Liver (tissue), 9 donors: ENCODE data around the gene DCBLD2. TPM values are rescaled to one million over a fixed set of nuclear protein-coding genes. Genes with fewer than 3 reads are reported as not detected.

Source experiments
- DNase-seq: peaks from one replicate; pipeline ENCODE4 v3.0.0-alpha.2; 2017; ENCODE audit warnings: low spot score
- H3K27ac ChIP-seq, 2 donors: one replicate each; pipeline ENCODE4 v1.7.0; 2013; ENCODE audit warnings: inconsistent platforms in 2 of 2, low read length in 2 of 2, control low read depth in 1 of 2, low read depth in 1 of 2, mild to moderate bottlenecking in 1 of 2
- H3K27me3 ChIP-seq, 4 donors: one replicate each; pipeline versions ENCODE4 v1.6.1 to v1.7.0; 2013; ENCODE audit warnings: low read length in 3 of 4, inconsistent platforms in 1 of 4, mild to moderate bottlenecking in 1 of 4, moderate library complexity in 1 of 4; ENCODE audit not compliant: control insufficient read depth in 4 of 4, insufficient read depth in 4 of 4
- H3K36me3 ChIP-seq, 4 donors: one replicate each; pipeline versions ENCODE4 v1.6.1 to v1.7.0; 2013; ENCODE audit warnings: low read length in 3 of 4, mild to moderate bottlenecking in 3 of 4, low read depth in 1 of 4, moderate library complexity in 1 of 4; ENCODE audit not compliant: control insufficient read depth in 4 of 4, insufficient read depth in 3 of 4
- H3K4me1 ChIP-seq, 4 donors: one replicate each; pipeline versions ENCODE4 v1.6.1 to v1.7.0; 2013; ENCODE audit warnings: low read length in 3 of 4, mild to moderate bottlenecking in 3 of 4, moderate library complexity in 1 of 4; ENCODE audit not compliant: control insufficient read depth in 4 of 4, insufficient read depth in 4 of 4
- H3K4me3 ChIP-seq, 3 donors: one replicate each; pipeline versions ENCODE4 v1.6.1 to v1.7.0; 2013; ENCODE audit warnings: low read length in 3 of 3, control low read depth in 1 of 3, low read depth in 1 of 3, mild to moderate bottlenecking in 1 of 3
- H3K9ac ChIP-seq, 2 donors: one replicate each; pipeline ENCODE4 v1.7.0; 2013; ENCODE audit warnings: low read length in 2 of 2, mild to moderate bottlenecking in 2 of 2, moderate library complexity in 2 of 2, control low read depth in 1 of 2, low read depth in 1 of 2
- H3K9me3 ChIP-seq, 4 donors: one replicate each; pipeline versions ENCODE4 v1.6.1 to v1.7.0; 2013; ENCODE audit warnings: low read length in 3 of 4; ENCODE audit not compliant: control insufficient read depth in 4 of 4
- EGR1 ChIP-seq, 2 donors: IDR thresholded peaks; 2 replicates each; pipeline ENCODE4 v1.6.1; 2016 to 2018; ENCODE audit warnings: antibody characterized with exemption in 2 of 2, low read depth in 2 of 2
- FOXA1 ChIP-seq: IDR thresholded peaks from 2 replicates; pipeline ENCODE4 v1.6.1; 2016; ENCODE audit warnings: antibody characterized with exemption
- FOXA2 ChIP-seq: IDR thresholded peaks from 2 replicates; pipeline ENCODE4 v1.6.1; 2016; ENCODE audit warnings: antibody characterized with exemption
- GABPA ChIP-seq, 2 donors: IDR thresholded peaks in 1 of 2; conservative IDR thresholded peaks in 1 of 2; 2 replicates each; pipeline ENCODE4 v1.6.1; 2016; ENCODE audit warnings: antibody characterized with exemption in 2 of 2, mild to moderate bottlenecking in 1 of 2, moderate library complexity in 1 of 2
- HNF4A ChIP-seq, 2 donors: conservative IDR thresholded peaks; 2 replicates each; pipeline ENCODE4 v1.6.1; 2016; ENCODE audit warnings: antibody characterized with exemption in 2 of 2, mild to moderate bottlenecking in 2 of 2
- HNF4G ChIP-seq: IDR thresholded peaks from 2 replicates; pipeline ENCODE4 v1.6.1; 2016; ENCODE audit warnings: antibody characterized with exemption
- JUND ChIP-seq, 2 donors: IDR thresholded peaks; 2 replicates each; pipeline ENCODE4 v1.6.1; 2016; ENCODE audit warnings: antibody characterized with exemption in 2 of 2
- NR2F2 ChIP-seq: IDR thresholded peaks from 2 replicates; pipeline ENCODE4 v1.6.1; 2016; ENCODE audit warnings: antibody characterized with exemption
- RAD21 ChIP-seq, 2 donors: IDR thresholded peaks; 2 replicates each; pipeline ENCODE4 v1.6.1; 2016; ENCODE audit warnings: antibody characterized with exemption in 2 of 2, mild to moderate bottlenecking in 2 of 2
- RXRA ChIP-seq, 2 donors: IDR thresholded peaks; 2 replicates each; pipeline ENCODE4 v1.6.1; 2017 to 2018; ENCODE audit warnings: antibody characterized with exemption in 2 of 2, mild to moderate bottlenecking in 1 of 2
- SP1 ChIP-seq: IDR thresholded peaks from 2 replicates; pipeline ENCODE4 v1.6.1; 2018; ENCODE audit warnings: antibody characterized with exemption, mild to moderate bottlenecking
- TAF1 ChIP-seq: conservative IDR thresholded peaks from 2 replicates; pipeline ENCODE4 v1.6.1; 2016; ENCODE audit warnings: antibody characterized with exemption, mild to moderate bottlenecking
- YY1 ChIP-seq: IDR thresholded peaks from 2 replicates; pipeline ENCODE4 v1.6.1; 2016; ENCODE audit warnings: antibody characterized with exemption, mild to moderate bottlenecking
- WGBS: extraction: QIAGEN DNeasy Blood & Tissue Kit; methylation state at CpG from one replicate; pipeline ENCODE4 v1.1.7; 2013; 5-methylcytosine and 5-hydroxymethylcytosine counted together
- polyA plus RNA-seq, 2 donors: library from polyadenylated mRNA; stranded (reverse) in 1 of 2; unstranded in 1 of 2; fragments of 200-250 nt in 1 of 2; fragments of >200 nt in 1 of 2; fragmentation: Nextera tagmentation in 1 of 2; extraction: Ambion mirVana in 1 of 2; gene quantifications; one replicate each; pipeline versions ENCODE4 v1.2.1 to v1.2.3, GENCODE V29; 2013 to 2015
- total RNA-seq, 2 donors: library from RNA; depleted of rRNA; stranded (reverse); fragments of >200 nt; gene quantifications; one replicate each; pipeline ENCODE4 v1.2.3, GENCODE V29; 2014
- TF ChIP-seq, protein P1 (sequence below): fragments of 150-350 bp; IDR thresholded peaks from 2 replicates; pipeline ENCODE4 v1.5.1; 2017; ENCODE audit warnings: improper control_type of control experiment, low read depth, low read length; ENCODE audit not compliant: missing input control
- TF ChIP-seq, protein P2 (sequence below): IDR thresholded peaks from 2 replicates; pipeline ENCODE4 v1.6.1; 2016; ENCODE audit warnings: antibody characterized with exemption, mild to moderate bottlenecking
- TF ChIP-seq, protein P3 (sequence below): IDR thresholded peaks from 2 replicates; pipeline ENCODE4 v1.6.1; 2016; ENCODE audit warnings: antibody characterized with exemption
- TF ChIP-seq, protein P4 (sequence below): IDR thresholded peaks from 2 replicates; pipeline ENCODE4 v1.6.1; 2016; ENCODE audit warnings: antibody characterized with exemption
- TF ChIP-seq, protein P5 (sequence below): IDR thresholded peaks from 2 replicates; pipeline ENCODE4 v1.6.1; 2016; ENCODE audit warnings: antibody characterized with exemption
- donor health status: healthy.
- donor health status: healthy.
- donor health status: healthy.
- donor health status: healthy.
- donor health status: healthy.

Gene DCBLD2
- total and polyA plus RNA-seq, 4 donors, result 4.7 to 14.7 (median 9.1) TPM

DNA sequence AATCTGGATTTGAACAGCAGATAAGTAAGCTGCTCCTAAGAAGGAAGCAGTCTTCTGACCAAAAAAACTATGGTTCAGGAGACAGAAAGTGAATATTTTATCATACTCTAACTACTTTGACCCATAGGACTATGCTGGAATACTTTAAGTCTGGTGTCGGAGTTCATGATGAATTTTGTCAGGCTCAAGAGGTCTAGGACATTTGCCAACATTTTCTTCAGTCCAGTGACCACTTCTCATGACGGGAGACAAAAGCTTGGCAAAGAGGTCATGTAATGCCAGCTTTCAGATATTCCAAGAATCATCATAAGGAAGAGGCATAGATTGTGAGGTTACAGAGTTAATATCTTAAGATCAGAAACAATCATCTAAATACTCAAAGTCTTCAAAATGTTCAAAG, 20.5 kb upstream of the DCBLD2 start:
- WGBS, result 85% methylated on average over 2 of the region's 2 CpGs

More for the DNA sequence above, 20.5 kb upstream of the DCBLD2 start:
- TF ChIP-seq FOXA2 (no peak), HNF4G (no peak), FOXA1 (no peak), NR2F2 (no peak), RXRA (IDR thresholded peaks at IDR 0.05) (no peak), RAD21 (IDR thresholded peaks at IDR 0.05) (no peak), TAF1 (no peak), GABPA (IDR thresholded peaks at IDR 0.05 in 1 of 2, conservative IDR thresholded peaks at IDR 0.05 in 1 of 2) (no peak), HNF4A (conservative IDR thresholded peaks at IDR 0.05) (no peak), SP1 (no peak), JUND (IDR thresholded peaks at IDR 0.05) (no peak), EGR1 (IDR thresholded peaks at IDR 0.05; ENCODE audit: low read depth in 2 of 2) (no peak), YY1 (no peak)
- TF ChIP-seq, protein P1, sequence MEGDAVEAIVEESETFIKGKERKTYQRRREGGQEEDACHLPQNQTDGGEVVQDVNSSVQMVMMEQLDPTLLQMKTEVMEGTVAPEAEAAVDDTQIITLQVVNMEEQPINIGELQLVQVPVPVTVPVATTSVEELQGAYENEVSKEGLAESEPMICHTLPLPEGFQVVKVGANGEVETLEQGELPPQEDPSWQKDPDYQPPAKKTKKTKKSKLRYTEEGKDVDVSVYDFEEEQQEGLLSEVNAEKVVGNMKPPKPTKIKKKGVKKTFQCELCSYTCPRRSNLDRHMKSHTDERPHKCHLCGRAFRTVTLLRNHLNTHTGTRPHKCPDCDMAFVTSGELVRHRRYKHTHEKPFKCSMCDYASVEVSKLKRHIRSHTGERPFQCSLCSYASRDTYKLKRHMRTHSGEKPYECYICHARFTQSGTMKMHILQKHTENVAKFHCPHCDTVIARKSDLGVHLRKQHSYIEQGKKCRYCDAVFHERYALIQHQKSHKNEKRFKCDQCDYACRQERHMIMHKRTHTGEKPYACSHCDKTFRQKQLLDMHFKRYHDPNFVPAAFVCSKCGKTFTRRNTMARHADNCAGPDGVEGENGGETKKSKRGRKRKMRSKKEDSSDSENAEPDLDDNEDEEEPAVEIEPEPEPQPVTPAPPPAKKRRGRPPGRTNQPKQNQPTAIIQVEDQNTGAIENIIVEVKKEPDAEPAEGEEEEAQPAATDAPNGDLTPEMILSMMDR, result no peak
- TF ChIP-seq, protein P2, sequence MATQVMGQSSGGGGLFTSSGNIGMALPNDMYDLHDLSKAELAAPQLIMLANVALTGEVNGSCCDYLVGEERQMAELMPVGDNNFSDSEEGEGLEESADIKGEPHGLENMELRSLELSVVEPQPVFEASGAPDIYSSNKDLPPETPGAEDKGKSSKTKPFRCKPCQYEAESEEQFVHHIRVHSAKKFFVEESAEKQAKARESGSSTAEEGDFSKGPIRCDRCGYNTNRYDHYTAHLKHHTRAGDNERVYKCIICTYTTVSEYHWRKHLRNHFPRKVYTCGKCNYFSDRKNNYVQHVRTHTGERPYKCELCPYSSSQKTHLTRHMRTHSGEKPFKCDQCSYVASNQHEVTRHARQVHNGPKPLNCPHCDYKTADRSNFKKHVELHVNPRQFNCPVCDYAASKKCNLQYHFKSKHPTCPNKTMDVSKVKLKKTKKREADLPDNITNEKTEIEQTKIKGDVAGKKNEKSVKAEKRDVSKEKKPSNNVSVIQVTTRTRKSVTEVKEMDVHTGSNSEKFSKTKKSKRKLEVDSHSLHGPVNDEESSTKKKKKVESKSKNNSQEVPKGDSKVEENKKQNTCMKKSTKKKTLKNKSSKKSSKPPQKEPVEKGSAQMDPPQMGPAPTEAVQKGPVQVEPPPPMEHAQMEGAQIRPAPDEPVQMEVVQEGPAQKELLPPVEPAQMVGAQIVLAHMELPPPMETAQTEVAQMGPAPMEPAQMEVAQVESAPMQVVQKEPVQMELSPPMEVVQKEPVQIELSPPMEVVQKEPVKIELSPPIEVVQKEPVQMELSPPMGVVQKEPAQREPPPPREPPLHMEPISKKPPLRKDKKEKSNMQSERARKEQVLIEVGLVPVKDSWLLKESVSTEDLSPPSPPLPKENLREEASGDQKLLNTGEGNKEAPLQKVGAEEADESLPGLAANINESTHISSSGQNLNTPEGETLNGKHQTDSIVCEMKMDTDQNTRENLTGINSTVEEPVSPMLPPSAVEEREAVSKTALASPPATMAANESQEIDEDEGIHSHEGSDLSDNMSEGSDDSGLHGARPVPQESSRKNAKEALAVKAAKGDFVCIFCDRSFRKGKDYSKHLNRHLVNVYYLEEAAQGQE, result no peak
- TF ChIP-seq, protein P3, sequence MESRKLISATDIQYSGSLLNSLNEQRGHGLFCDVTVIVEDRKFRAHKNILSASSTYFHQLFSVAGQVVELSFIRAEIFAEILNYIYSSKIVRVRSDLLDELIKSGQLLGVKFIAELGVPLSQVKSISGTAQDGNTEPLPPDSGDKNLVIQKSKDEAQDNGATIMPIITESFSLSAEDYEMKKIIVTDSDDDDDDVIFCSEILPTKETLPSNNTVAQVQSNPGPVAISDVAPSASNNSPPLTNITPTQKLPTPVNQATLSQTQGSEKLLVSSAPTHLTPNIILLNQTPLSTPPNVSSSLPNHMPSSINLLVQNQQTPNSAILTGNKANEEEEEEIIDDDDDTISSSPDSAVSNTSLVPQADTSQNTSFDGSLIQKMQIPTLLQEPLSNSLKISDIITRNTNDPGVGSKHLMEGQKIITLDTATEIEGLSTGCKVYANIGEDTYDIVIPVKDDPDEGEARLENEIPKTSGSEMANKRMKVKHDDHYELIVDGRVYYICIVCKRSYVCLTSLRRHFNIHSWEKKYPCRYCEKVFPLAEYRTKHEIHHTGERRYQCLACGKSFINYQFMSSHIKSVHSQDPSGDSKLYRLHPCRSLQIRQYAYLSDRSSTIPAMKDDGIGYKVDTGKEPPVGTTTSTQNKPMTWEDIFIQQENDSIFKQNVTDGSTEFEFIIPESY, result no peak
- TF ChIP-seq, protein P4, sequence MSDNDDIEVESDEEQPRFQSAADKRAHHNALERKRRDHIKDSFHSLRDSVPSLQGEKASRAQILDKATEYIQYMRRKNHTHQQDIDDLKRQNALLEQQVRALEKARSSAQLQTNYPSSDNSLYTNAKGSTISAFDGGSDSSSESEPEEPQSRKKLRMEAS, result no peak
- TF ChIP-seq, protein P5, sequence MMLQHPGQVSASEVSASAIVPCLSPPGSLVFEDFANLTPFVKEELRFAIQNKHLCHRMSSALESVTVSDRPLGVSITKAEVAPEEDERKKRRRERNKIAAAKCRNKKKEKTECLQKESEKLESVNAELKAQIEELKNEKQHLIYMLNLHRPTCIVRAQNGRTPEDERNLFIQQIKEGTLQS, result no peak
- H3K27me3 ChIP-seq, result peaks cover 0 to 2% (median 0%) of the 10 kb centered on the region in 4 donors
- no peak for DNase-seq
- H3K4me1 ChIP-seq, result no peaks in the 10 kb centered on the region
- no peak overlapping the region for H3K4me3 ChIP-seq
- no peaks in the 10 kb centered on the region for H3K36me3 ChIP-seq
- no peak overlapping the region for H3K27ac ChIP-seq
- H3K9ac ChIP-seq, result no peak overlapping the region
- no peaks in the 10 kb centered on the region for H3K9me3 ChIP-seq
